WI38 (cell line): ENCODE measurements around the gene NAV1.

ENCODE experiments used
- H3K4me3 ChIP-seq: 2 replicates; pipeline ENCODE4 v1.5.1; 2011; ENCODE audit warnings: low read depth, mild to moderate bottlenecking, control low read depth, low read length
- TF ChIP-seq, protein P1 (sequence below): IDR thresholded peaks from 2 replicates; pipeline ENCODE4 v1.5.1; 2012; ENCODE audit warnings: low read depth, mild to moderate bottlenecking, control low read depth, low read length

The NAV1 gene

DNA sequence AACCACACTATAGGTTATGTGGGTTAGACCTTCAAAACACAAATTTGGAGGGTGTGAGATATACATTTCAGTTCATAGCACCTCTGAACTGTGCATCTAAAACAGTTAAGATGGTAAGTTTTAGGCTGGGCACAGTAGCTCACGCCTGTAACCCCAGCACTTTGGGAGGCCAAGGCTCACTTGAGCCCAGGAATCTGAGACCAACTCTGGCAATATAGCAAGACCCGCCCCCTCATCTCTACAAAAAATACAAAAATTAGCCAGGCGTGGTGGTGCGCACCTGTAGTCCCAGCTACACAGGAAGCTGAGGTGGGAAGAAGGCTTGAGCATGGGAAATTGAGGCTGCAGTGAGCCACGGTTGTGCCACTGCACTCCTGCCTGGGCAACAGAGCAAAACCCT is 47.9 kb downstream of the NAV1 start:
- TF ChIP-seq, protein P1, sequence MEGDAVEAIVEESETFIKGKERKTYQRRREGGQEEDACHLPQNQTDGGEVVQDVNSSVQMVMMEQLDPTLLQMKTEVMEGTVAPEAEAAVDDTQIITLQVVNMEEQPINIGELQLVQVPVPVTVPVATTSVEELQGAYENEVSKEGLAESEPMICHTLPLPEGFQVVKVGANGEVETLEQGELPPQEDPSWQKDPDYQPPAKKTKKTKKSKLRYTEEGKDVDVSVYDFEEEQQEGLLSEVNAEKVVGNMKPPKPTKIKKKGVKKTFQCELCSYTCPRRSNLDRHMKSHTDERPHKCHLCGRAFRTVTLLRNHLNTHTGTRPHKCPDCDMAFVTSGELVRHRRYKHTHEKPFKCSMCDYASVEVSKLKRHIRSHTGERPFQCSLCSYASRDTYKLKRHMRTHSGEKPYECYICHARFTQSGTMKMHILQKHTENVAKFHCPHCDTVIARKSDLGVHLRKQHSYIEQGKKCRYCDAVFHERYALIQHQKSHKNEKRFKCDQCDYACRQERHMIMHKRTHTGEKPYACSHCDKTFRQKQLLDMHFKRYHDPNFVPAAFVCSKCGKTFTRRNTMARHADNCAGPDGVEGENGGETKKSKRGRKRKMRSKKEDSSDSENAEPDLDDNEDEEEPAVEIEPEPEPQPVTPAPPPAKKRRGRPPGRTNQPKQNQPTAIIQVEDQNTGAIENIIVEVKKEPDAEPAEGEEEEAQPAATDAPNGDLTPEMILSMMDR = no peak

DNA sequence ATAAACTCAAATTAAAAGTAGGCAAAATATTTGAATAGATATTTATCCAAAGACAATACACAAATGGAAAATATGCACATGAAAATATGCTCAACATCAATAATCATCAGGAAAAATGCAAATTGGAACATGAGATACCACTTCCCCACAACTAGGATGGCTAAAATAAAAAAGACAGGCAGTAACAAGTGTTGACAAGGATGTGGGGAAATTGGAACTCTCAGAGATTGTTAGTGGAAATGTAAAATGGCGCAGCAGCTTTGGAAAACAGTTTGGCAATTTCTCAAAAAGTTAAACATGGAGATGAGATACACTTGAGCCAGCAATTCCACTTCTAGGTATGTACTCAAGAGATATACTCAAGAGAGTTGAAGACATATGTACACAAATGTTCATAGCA is 48.8 kb downstream of the NAV1 start:
- TF ChIP-seq, protein P1 = no peak
- H3K4me3 ChIP-seq = no peak overlapping the region

More for the DNA sequence above, 47.9 kb downstream of the NAV1 start:
- H3K4me3 ChIP-seq = no peak overlapping the region
